Suprapubic skin (tissue), 4 donors: Measurements from ENCODE around the gene SNX15.

Source experiments
- CTCF ChIP-seq, 2 donors: fragments of 200-600 bp in 1 of 2; fragments of 450-650 bp in 1 of 2; sonication (generic) in 1 of 2; IDR thresholded peaks; one replicate each; pipeline ENCODE4 v1.5.1; 2016 to 2019; ENCODE audit warnings: antibody characterized with exemption in 2 of 2, mild to moderate bottlenecking in 1 of 2, moderate library complexity in 1 of 2
- EP300 ChIP-seq: sonication (generic); formaldehyde crosslinking; IDR thresholded peaks from one replicate; pipeline ENCODE4 v1.6.1; 2017; ENCODE audit warnings: antibody characterized with exemption
- POLR2A ChIP-seq, 2 donors: fragments of 450-650 bp; IDR thresholded peaks; one replicate each; pipeline ENCODE4 v1.6.1; 2017; ENCODE audit warnings: antibody characterized with exemption in 2 of 2, mild to moderate bottlenecking in 2 of 2, moderate library complexity in 2 of 2
- POLR2AphosphoS5 ChIP-seq, 3 donors: sonication (generic); formaldehyde crosslinking; IDR thresholded peaks; one replicate each; pipeline ENCODE4 v1.6.1; 2017; ENCODE audit warnings: antibody characterized with exemption in 3 of 3

- no peak for TF ChIP-seq EP300
- no peak for TF ChIP-seq CTCF (IDR thresholded peaks at IDR 0.05)
- no peak for TF ChIP-seq POLR2A (IDR thresholded peaks at IDR 0.05)
- no peak for TF ChIP-seq POLR2AphosphoS5 (IDR thresholded peaks at IDR 0.05)
Observed at GRCh38 chr11:64996327-64996709, 30.9 kb upstream of the SNX15 start.
